Endothelial cell of umbilical vein (primary cell): ENCODE measurements around the gene SMARCA4. TPM values are rescaled to one million over a fixed set of nuclear protein-coding genes. Genes with fewer than 3 reads are reported as not detected.

Experiments
- BruUV-seq: library from RNA; stranded (reverse); fragments of 400-500 nt; replicated peaks from 2 replicates; lab custom pipeline; 2021; lab: Mats Ljungman, UMichigan
- CTCF ChIA-PET: fragments of 300-600, 350-600 bp; sonication (Branson Sonifier 250); formaldehyde crosslinking; loops from one replicate; lab custom pipeline; 2021; ENCODE audit warnings: antibody characterized with exemption, inconsistent platforms; lab: Charles Lee
- POLR2A ChIA-PET: fragments of 300-600, 350-600 bp; sonication (Branson Sonifier 250); formaldehyde crosslinking; loops from one replicate; lab custom pipeline; 2021; ENCODE audit warnings: antibody characterized with exemption, inconsistent platforms; lab: Charles Lee
- DNase-seq: peaks from one replicate; pipeline ENCODE4 v3.0.0-alpha.2; 2011; ENCODE audit warnings: low read depth, low spot score
- FAIRE-seq: peaks from 2 replicates; lab custom pipeline; 2011; peaks lifted over from hg19 to GRCh38; lab: Jason Lieb, UNC
- H2AFZ ChIP-seq: 2 replicates; pipeline ENCODE4 v1.6.0; 2012; ENCODE audit warnings: low read depth, low read length, control low read depth, inconsistent platforms
- H3K27ac ChIP-seq: 2 replicates; pipeline ENCODE4 v1.5.1; 2011; ENCODE audit warnings: low read depth, mild to moderate bottlenecking, control low read depth, low read length, moderate library complexity; ENCODE audit not compliant: insufficient read depth
- H3K27me3 ChIP-seq, 2 experiments: 2 replicates each; pipeline versions ENCODE4 v1.6.0 to v1.6.1; 2011; ENCODE audit warnings: low read length in 2 of 2, mixed read lengths in 1 of 2; ENCODE audit not compliant: control insufficient read depth in 2 of 2, insufficient read depth in 2 of 2
- H3K36me3 ChIP-seq, 2 experiments: 2 replicates in 1 of 2; 3 replicates in 1 of 2; pipeline ENCODE4 v1.5.1; 2011; ENCODE audit warnings: low read length in 2 of 2, mild to moderate bottlenecking in 1 of 2, moderate library complexity in 1 of 2; ENCODE audit not compliant: control insufficient read depth in 2 of 2, insufficient read depth in 2 of 2; ENCODE audit errors: extremely low read depth in 1 of 2
- H3K4me1 ChIP-seq: 3 replicates; pipeline ENCODE4 v1.5.1; 2011; ENCODE audit warnings: mild to moderate bottlenecking, low read length; ENCODE audit not compliant: control insufficient read depth, insufficient read depth; ENCODE audit errors: extremely low read depth
- H3K4me2 ChIP-seq: 2 replicates; pipeline ENCODE4 v1.6.1; 2011; ENCODE audit warnings: low read length, control low read depth, mixed read lengths; ENCODE audit not compliant: insufficient read depth
- H3K4me3 ChIP-seq, 3 experiments: fragments of 200-600 bp in 1 of 3; sonication (generic), shearing (Covaris generic) in 1 of 3; replicated peaks in 1 of 3; 2 replicates each; pipeline ENCODE4 v1.5.1; 2011 to 2016; ENCODE audit warnings: control low read depth in 3 of 3, low read length in 3 of 3, mild to moderate bottlenecking in 2 of 3, inconsistent platforms in 1 of 3, low read depth in 1 of 3, moderate library complexity in 1 of 3; ENCODE audit not compliant: insufficient read depth in 1 of 3
- H3K79me2 ChIP-seq: 2 replicates; pipeline ENCODE4 v1.6.0; 2012; ENCODE audit warnings: low read length, inconsistent platforms; ENCODE audit not compliant: control insufficient read depth, insufficient read depth
- H3K9ac ChIP-seq: replicated peaks from 2 replicates; pipeline ENCODE3; 2011; ENCODE audit warnings: low read length, control low read depth; ENCODE audit not compliant: insufficient read depth; ENCODE audit errors: extremely low read depth
- H3K9me1 ChIP-seq: replicated peaks from 3 replicates; pipeline ENCODE4 v1.6.0; 2011; ENCODE audit warnings: mild to moderate bottlenecking, low read length; ENCODE audit not compliant: control insufficient read depth, insufficient read depth; ENCODE audit errors: extremely low read depth
- H3K9me3 ChIP-seq: replicated peaks from 2 replicates; pipeline ENCODE4 v1.5.1; 2012; ENCODE audit warnings: low read length, inconsistent platforms; ENCODE audit not compliant: control insufficient read depth, insufficient read depth
- H4K20me1 ChIP-seq: replicated peaks from 2 replicates; pipeline ENCODE3; 2011; ENCODE audit warnings: mild to moderate bottlenecking, low read length; ENCODE audit not compliant: control insufficient read depth, insufficient read depth; ENCODE audit errors: extremely low read depth
- CTCF ChIP-seq, 2 donors: IDR thresholded peaks; 1 replicate in 1 of 2; 2 replicates in 1 of 2; pipeline ENCODE4 v1.5.1; 2011; ENCODE audit warnings: low read length in 2 of 2, mild to moderate bottlenecking in 2 of 2, moderate library complexity in 2 of 2, control low read depth in 1 of 2, inconsistent platforms in 1 of 2, low read depth in 1 of 2; ENCODE audit not compliant: insufficient read depth in 1 of 2; ENCODE audit errors: extremely low read depth in 1 of 2
- EZH2 ChIP-seq: IDR thresholded peaks from 2 replicates; pipeline ENCODE4 v1.6.1; 2012; ENCODE audit warnings: borderline replicate concordance, low read depth, mild to moderate bottlenecking, moderate library complexity, low read length, inconsistent platforms; ENCODE audit not compliant: severe bottlenecking
- FOS ChIP-seq: IDR thresholded peaks from 2 replicates; pipeline ENCODE4 v1.6.1; 2011; ENCODE audit warnings: mild to moderate bottlenecking, low read length, moderate library complexity, borderline replicate concordance; ENCODE audit not compliant: insufficient read depth
- GATA2 ChIP-seq: IDR thresholded peaks from 2 replicates; pipeline ENCODE4 v1.7.0; 2011; ENCODE audit warnings: low read depth, mild to moderate bottlenecking, moderate library complexity, mixed read lengths, low read length; ENCODE audit not compliant: insufficient read length, insufficient read depth
- JUN ChIP-seq: IDR thresholded peaks from 2 replicates; pipeline ENCODE4 v1.6.1; 2011; ENCODE audit warnings: borderline replicate concordance, low read depth; ENCODE audit not compliant: insufficient read length, insufficient read depth
- MAX ChIP-seq: IDR thresholded peaks from 2 replicates; pipeline ENCODE4 v1.6.1; 2011; ENCODE audit not compliant: insufficient read depth, insufficient read length
- MYC ChIP-seq: IDR thresholded peaks from one replicate; pipeline ENCODE4 v1.6.1; 2011; ENCODE audit warnings: mild to moderate bottlenecking, low read depth, low read length
- POLR2A ChIP-seq: IDR thresholded peaks from 2 replicates; pipeline ENCODE4 v1.6.1; 2012; ENCODE audit warnings: low read depth, mild to moderate bottlenecking, control low read depth, low read length
- POLR2AphosphoS5 ChIP-seq: IDR thresholded peaks from 2 replicates; pipeline ENCODE4 v1.6.1; 2012; ENCODE audit warnings: low read depth, mild to moderate bottlenecking, control low read depth, low read length, moderate library complexity; ENCODE audit not compliant: insufficient read depth
- dilution Hi-C: fragments of 300-500 bp; cut with MboI; formaldehyde crosslinking; loops from one replicate; pipeline ENCODE4 v1.15.0; 2019; ENCODE audit warnings: low sequenced_read_pairs; ENCODE audit not compliant: extremely low pct_ligation_motif_present
- intact Hi-C: fragments of 100-400 bp; cut with micrococcal nuclease; formaldehyde crosslinking; loops from one replicate; pipeline ENCODE4 v1.10.0; 2022
- polyA plus RNA-seq, 4 experiments: library from polyadenylated mRNA; depleted of rRNA in 3 of 4; stranded (reverse) in 3 of 4; unstranded in 1 of 4; fragments of >200 nt; gene quantifications; 2 replicates each; pipeline versions ENCODE4 v1.2.1 to v1.2.3, GENCODE V29; 2011 to 2012; ENCODE audit warnings: missing spikeins in 1 of 4
- total RNA-seq: library from RNA; stranded (reverse); gene quantifications from 2 replicates; pipeline ENCODE4 v1.2.3, GENCODE V29; 2021

The SMARCA4 gene
- total and polyA plus RNA-seq, 2 donors (not counting 3 experiments of a cell fraction or from before 2014, with no cell fraction given) = 65.0 to 177 TPM

- ChIA-PET POLR2A (no interaction called here), CTCF (no interaction called here)
- Histone ChIP-seq H3K27me3 (no peaks in the 10 kb centered on the region), H2AFZ (no peak overlapping the region), H3K36me3 (peaks cover 0 to 34% of the 10 kb centered on the region in 2 experiments), H3K9me3 (no peaks in the 10 kb centered on the region), H3K79me2 (no peaks in the 10 kb centered on the region), H4K20me1 (no peaks in the 10 kb centered on the region), H3K4me3 (no peak overlapping the region), H3K27ac (no peak overlapping the region), H3K9ac (no peak overlapping the region), H3K4me2 (no peak overlapping the region), H3K9me1 (no peaks in the 10 kb centered on the region), H3K4me1 (no peaks in the 10 kb centered on the region)
- FAIRE-seq (no peak), DNase-seq (no peak)
- BruUV-seq = no TSS peak
- dilution Hi-C loops = no loop called here
- intact Hi-C loops = loop anchor here (5.0 kb wide), 1 partner anchor 33 kb away; the partner anchor contains the start of gene LDLR
- no peak for TF ChIP-seq EZH2
- TF ChIP-seq JUN = no peak
- TF ChIP-seq MYC = no peak
- no peak for TF ChIP-seq FOS
- TF ChIP-seq POLR2A = no peak
- no peak for TF ChIP-seq GATA2
- no peak for TF ChIP-seq MAX
- no peak for TF ChIP-seq CTCF (IDR thresholded peaks at IDR 0.05; ENCODE audit: extremely low read depth in 1 of 2, insufficient read depth in 1 of 2, low read depth in 1 of 2, low read length in 2 of 2)
- no peak for TF ChIP-seq POLR2AphosphoS5
These were observed 93.0 kb downstream of the SMARCA4 start for GRCh38 chr19:11053817-11054195.
